HepG2 (cell line): ENCODE measurements around the gene C22orf39. TPM values are rescaled to one million over a fixed set of nuclear protein-coding genes. Genes with fewer than 3 reads are reported as not detected.
A peak's percentile ranks its signal among the peaks of the same experiment; 100 is the strongest.

ENCODE experiments used
- ATAC-seq: fragments of 200-7000 bp; cut with Tn5 transposase; 3 replicates; pipeline ENCODE4 v1.9.1; 2020; ENCODE audit warnings: mild to moderate bottlenecking, moderate library complexity
- BruUV-seq: library from RNA; stranded (reverse); fragments of 400-500 nt; replicated peaks from 2 replicates; lab custom pipeline; 2021; lab: Mats Ljungman, UMichigan
- CTCF ChIA-PET: fragments of 300-600 bp; formaldehyde crosslinking; extraction: SDS; loops from one replicate; lab custom pipeline; 2021; ENCODE audit warnings: low total read pairs, inconsistent platforms, low intra/inter-chr PET ratio; lab: Yijun Ruan, JAX
- POLR2A ChIA-PET: fragments of 350-600 bp; sonication (Branson Sonifier 250); formaldehyde crosslinking; loops from one replicate; lab custom pipeline; 2020; ENCODE audit warnings: antibody characterized with exemption, inconsistent platforms; lab: Yijun Ruan, JAX
- DNase-seq: peaks from one replicate; pipeline ENCODE4 v3.0.0-alpha.2; 2015; ENCODE audit warnings: low spot score
- FAIRE-seq: peaks from 3 replicates; lab custom pipeline; 2011; peaks lifted over from hg19 to GRCh38; lab: Jason Lieb, UNC
- H2AFZ ChIP-seq: one replicate; pipeline ENCODE4 v1.6.1; 2011; ENCODE audit warnings: low read length, inconsistent platforms
- H3K27ac ChIP-seq: fragments of 300-600 bp; 3 replicates; pipeline ENCODE4 v1.8.0; 2011; ENCODE audit warnings: mixed run types, mild to moderate bottlenecking, mixed read lengths, low read length, inconsistent platforms; ENCODE audit not compliant: insufficient read depth; ENCODE audit errors: extremely low read length
- H3K27me3 ChIP-seq, 2 experiments: fragments of 200-600 bp in 1 of 2; 2 replicates in 1 of 2; 3 replicates in 1 of 2; pipeline versions ENCODE4 v1.6.0 to v1.8.0; 2011; ENCODE audit warnings: low read length in 2 of 2, mild to moderate bottlenecking in 2 of 2, moderate library complexity in 2 of 2, inconsistent platforms in 1 of 2; ENCODE audit not compliant: insufficient read depth in 2 of 2, control insufficient read depth in 1 of 2
- H3K36me3 ChIP-seq, 2 experiments: fragments of 200-600 bp in 1 of 2; replicated peaks in 1 of 2; 2 replicates in 1 of 2; 3 replicates in 1 of 2; pipeline versions ENCODE4 v1.5.1 to v1.8.0; 2011; ENCODE audit warnings: low read length in 2 of 2, inconsistent platforms in 1 of 2; ENCODE audit not compliant: insufficient read depth in 2 of 2, control insufficient read depth in 1 of 2
- H3K4me1 ChIP-seq: 2 replicates; pipeline ENCODE4 v1.5.1; 2012; ENCODE audit warnings: low read length, inconsistent platforms; ENCODE audit not compliant: insufficient read depth
- H3K4me2 ChIP-seq: 2 replicates; pipeline ENCODE4 v1.6.0; 2011; ENCODE audit warnings: low read depth, low read length, inconsistent platforms
- H3K4me3 ChIP-seq, 3 experiments: fragments of 200-600 bp in 1 of 3; sonication (generic), shearing (Covaris generic) in 1 of 3; replicated peaks in 1 of 3; 2 replicates each; pipeline ENCODE4 v1.5.1; 2011 to 2016; ENCODE audit warnings: low read length in 3 of 3, inconsistent platforms in 2 of 3, low read depth in 2 of 3, mild to moderate bottlenecking in 2 of 3, control low read depth in 1 of 3, mixed read lengths in 1 of 3; ENCODE audit not compliant: insufficient read depth in 1 of 3
- H3K79me2 ChIP-seq: one replicate; pipeline ENCODE4 v1.6.1; 2011; ENCODE audit warnings: low read length, inconsistent platforms; ENCODE audit not compliant: insufficient read depth
- H3K9ac ChIP-seq: 2 replicates; pipeline ENCODE4 v1.6.0; 2011; ENCODE audit warnings: mild to moderate bottlenecking, low read depth, low read length, inconsistent platforms; ENCODE audit not compliant: insufficient read depth
- H3K9me3 ChIP-seq: 2 replicates; pipeline ENCODE4 v1.5.1; 2012; ENCODE audit warnings: mild to moderate bottlenecking, low read length
- H4K20me1 ChIP-seq: 2 replicates; pipeline ENCODE4 v1.6.0; 2011; ENCODE audit warnings: inconsistent platforms, mild to moderate bottlenecking, low read length, moderate library complexity; ENCODE audit not compliant: insufficient read depth
- BCL6 ChIP-seq: IDR thresholded peaks from 2 replicates; pipeline ENCODE4 v1.6.1; 2016; ENCODE audit warnings: missing genetic modification reagents, missing compliant biosample characterization
- JUN ChIP-seq: sonication (generic); formaldehyde crosslinking; IDR thresholded peaks from 2 replicates; pipeline ENCODE4 v1.4.0; 2020; ENCODE audit warnings: mild to moderate bottlenecking, missing genetic modification reagents
- MZF1 ChIP-seq: sonication (generic); formaldehyde crosslinking; IDR thresholded peaks from 2 replicates; pipeline ENCODE4 v1.8.1; 2023; ENCODE audit warnings: mild to moderate bottlenecking, missing genetic modification reagents, borderline replicate concordance
- NFYC ChIP-seq: IDR thresholded peaks from 2 replicates; pipeline ENCODE4 v1.6.1; 2016; ENCODE audit warnings: missing genetic modification reagents, missing compliant biosample characterization
- ZNF337 ChIP-seq: sonication (generic); formaldehyde crosslinking; IDR thresholded peaks from 2 replicates; pipeline ENCODE4 v1.5.1; 2020; ENCODE audit warnings: missing genetic modification reagents, low read depth, mild to moderate bottlenecking, borderline replicate concordance
- ZNF562 ChIP-seq: sonication (generic); formaldehyde crosslinking; IDR thresholded peaks from 2 replicates; pipeline ENCODE4 v1.8.0; 2022; ENCODE audit warnings: missing genetic modification reagents, borderline replicate concordance
- ZNF674 ChIP-seq: sonication (generic); formaldehyde crosslinking; IDR thresholded peaks from 2 replicates; pipeline ENCODE4 v1.5.0; 2020; ENCODE audit warnings: low read depth, mild to moderate bottlenecking, missing genetic modification reagents
- ZNF709 ChIP-seq: sonication (generic); formaldehyde crosslinking; IDR thresholded peaks from 2 replicates; pipeline ENCODE4 v1.5.0; 2020; ENCODE audit warnings: mild to moderate bottlenecking, missing genetic modification reagents
- WGBS: methylation state at CpG from one replicate; pipeline ENCODE4 v1.1.6; 2017; ENCODE audit warnings: low lambda C conversion rate; 5-methylcytosine and 5-hydroxymethylcytosine counted together
- in situ Hi-C: cut with HindIII; loops from 2 replicates; pipeline ENCODE4 v1.10.0; 2017; ENCODE audit warnings: low pct_unique_long_range_greater_than_20kb; ENCODE audit not compliant: extremely low pct_ligation_motif_present
- intact Hi-C: fragments of 100-400 bp; cut with micrococcal nuclease; formaldehyde crosslinking; loops from one replicate; pipeline ENCODE4 v1.10.0; 2022; ENCODE audit not compliant: unreplicated experiment
- polyA plus RNA-seq, 8 experiments: library from polyadenylated mRNA; depleted of rRNA in 3 of 8; stranded (reverse) in 7 of 8; unstranded in 1 of 8; fragments of >200 nt; fragmentation: Illumina TruSeq in 4 of 8; extraction: Trizol in 4 of 8; gene quantifications; 2 replicates each; pipeline versions ENCODE4 v1.2.1 to v1.2.3, GENCODE V29; 2011 to 2016; ENCODE audit warnings: low read depth in 4 of 8, missing spikeins in 1 of 8, mixed read lengths in 1 of 8; ENCODE audit not compliant: insufficient read depth in 1 of 8
- total RNA-seq, 5 experiments: library from RNA; depleted of rRNA; stranded (reverse); fragments of >200 nt; fragmentation: Illumina TruSeq; extraction: Trizol; gene quantifications; 2 replicates each; pipeline ENCODE4 v1.2.3, GENCODE V29; 2016; ENCODE audit warnings: low read depth in 1 of 5
- TF ChIP-seq, protein P1 (sequence below): sonication (generic); formaldehyde crosslinking; IDR thresholded peaks from 2 replicates; pipeline ENCODE4 v1.8.1; 2023; ENCODE audit warnings: mild to moderate bottlenecking, moderate library complexity, missing genetic modification reagents
- TF ChIP-seq, protein P2 (sequence below): sonication (generic); formaldehyde crosslinking; IDR thresholded peaks from 2 replicates; pipeline ENCODE4 v1.4.0; 2020; ENCODE audit warnings: missing genetic modification reagents
- TF ChIP-seq, protein P3 (sequence below): IDR thresholded peaks from 2 replicates; pipeline ENCODE4 v1.6.1; 2016; ENCODE audit warnings: missing genetic modification reagents, missing compliant biosample characterization

The C22orf39 gene
- total and polyA plus RNA-seq, 2 of the 13 experiments (the other 11 are each of a cell fraction or from before 2014, with no cell fraction given): 23.4 to 26.4 TPM

DNA sequence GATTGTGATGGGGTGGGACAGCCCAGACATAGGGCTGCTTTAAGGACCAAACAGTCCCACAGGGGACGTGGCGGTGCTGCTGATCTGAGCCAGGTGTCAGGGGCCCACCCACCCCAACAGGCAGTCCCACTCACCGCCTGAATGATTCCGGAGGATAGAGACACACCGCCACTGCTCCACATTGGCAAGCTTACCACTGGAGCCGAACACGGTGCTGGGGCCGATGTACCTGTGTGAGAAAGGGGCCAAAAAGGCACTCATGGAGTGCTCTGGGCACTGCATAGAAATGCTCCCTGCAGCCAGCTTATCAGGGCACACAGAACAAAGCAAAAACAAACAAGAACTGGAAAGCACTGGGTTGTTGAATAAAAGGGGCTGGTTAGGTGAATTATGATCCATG is 41.9 kb downstream of the C22orf39 start (continued):
- TF ChIP-seq ZNF674 (CRISPR knock-in tag) (no peak), JUN (CRISPR knock-in tag) (no peak)
- TF ChIP-seq, protein P1, sequence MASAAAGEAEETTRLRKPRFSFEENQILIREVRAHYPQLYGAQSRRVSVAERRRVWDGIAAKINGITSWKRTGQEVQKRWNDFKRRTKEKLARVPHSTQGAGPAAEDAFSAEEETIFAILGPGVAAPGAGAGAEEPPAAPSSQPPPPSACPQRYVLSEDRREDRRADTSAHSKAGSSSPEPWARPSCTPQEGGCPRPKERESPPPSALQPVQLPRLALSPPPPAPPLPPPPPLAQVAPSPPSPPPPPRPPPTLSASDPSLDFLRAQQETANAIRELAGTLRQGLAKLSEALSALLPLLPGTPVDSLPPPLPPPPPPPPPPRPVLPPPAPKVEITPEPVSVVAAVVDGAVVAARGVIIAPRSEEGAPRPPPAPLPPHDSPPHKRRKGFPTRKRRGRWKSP (CRISPR knock-in tag): no peak

DNA sequence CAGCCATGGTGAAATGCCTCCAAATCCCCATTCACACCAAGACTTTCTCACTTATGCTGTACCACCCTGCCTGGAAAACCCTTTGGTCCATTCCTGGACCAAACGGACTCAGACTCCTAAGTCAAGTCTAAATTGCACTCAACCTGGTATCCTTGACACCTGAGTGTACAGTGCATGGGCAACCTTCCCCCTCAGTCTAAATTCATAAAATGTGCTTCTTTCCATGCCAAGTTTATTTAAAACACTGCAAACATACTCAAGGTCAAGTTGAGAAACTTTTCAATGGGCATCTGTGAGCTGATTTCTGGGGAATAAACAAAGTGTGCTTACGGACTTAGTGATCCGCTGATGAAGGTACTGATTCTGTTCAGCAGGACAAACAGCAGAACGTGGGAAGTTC is 42.4 kb downstream of the C22orf39 start:
- Histone ChIP-seq H3K4me3 (no peak overlapping the region), H3K9ac (no peak overlapping the region), H3K27ac (no peak overlapping the region), H3K9me3 (no peaks in the 10 kb centered on the region), H3K79me2 (peaks cover 3% of the 10 kb centered on the region), H3K27me3 (no peaks in the 10 kb centered on the region), H4K20me1 (no peaks in the 10 kb centered on the region), H3K36me3 (peaks cover 31 to 75% of the 10 kb centered on the region in 2 experiments; a peak in 4 of 5 replicates), H2AFZ (no peak overlapping the region), H3K4me2 (no peak overlapping the region), H3K4me1 (peaks cover 11% of the 10 kb centered on the region)
- WGBS: 79% methylated on average over 4 of the region's 4 CpGs
- BruUV-seq: no TSS peak
- no peak for FAIRE-seq
- in situ Hi-C loops: no loop called here
- DNase-seq: peak; percentile 20
- peak; percentile 37; the same call in 2 of the 3 replicates for ATAC-seq
- TF ChIP-seq BCL6 (CRISPR knock-in tag) (0 out of 2 replicates have a peak, but pooled peaks have one; percentile 11), ZNF562 (CRISPR knock-in tag) (no peak), NFYC (CRISPR knock-in tag) (no peak), MZF1 (no peak), ZNF337 (CRISPR knock-in tag) (no peak), ZNF709 (CRISPR knock-in tag) (no peak)
- TF ChIP-seq, protein P2, sequence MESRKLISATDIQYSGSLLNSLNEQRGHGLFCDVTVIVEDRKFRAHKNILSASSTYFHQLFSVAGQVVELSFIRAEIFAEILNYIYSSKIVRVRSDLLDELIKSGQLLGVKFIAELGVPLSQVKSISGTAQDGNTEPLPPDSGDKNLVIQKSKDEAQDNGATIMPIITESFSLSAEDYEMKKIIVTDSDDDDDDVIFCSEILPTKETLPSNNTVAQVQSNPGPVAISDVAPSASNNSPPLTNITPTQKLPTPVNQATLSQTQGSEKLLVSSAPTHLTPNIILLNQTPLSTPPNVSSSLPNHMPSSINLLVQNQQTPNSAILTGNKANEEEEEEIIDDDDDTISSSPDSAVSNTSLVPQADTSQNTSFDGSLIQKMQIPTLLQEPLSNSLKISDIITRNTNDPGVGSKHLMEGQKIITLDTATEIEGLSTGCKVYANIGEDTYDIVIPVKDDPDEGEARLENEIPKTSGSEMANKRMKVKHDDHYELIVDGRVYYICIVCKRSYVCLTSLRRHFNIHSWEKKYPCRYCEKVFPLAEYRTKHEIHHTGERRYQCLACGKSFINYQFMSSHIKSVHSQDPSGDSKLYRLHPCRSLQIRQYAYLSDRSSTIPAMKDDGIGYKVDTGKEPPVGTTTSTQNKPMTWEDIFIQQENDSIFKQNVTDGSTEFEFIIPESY: peak; percentile 44; the same call in 1 of the 2 replicates
- TF ChIP-seq, protein P3, sequence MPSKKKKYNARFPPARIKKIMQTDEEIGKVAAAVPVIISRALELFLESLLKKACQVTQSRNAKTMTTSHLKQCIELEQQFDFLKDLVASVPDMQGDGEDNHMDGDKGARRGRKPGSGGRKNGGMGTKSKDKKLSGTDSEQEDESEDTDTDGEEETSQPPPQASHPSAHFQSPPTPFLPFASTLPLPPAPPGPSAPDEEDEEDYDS: no peak
- ChIA-PET CTCF (no interaction called here), POLR2A (no interaction called here)
- intact Hi-C loops: no loop called here
